ENCODE results near the gene PKDCC. TPM values are rescaled to one million over a fixed set of nuclear protein-coding genes. Genes with fewer than 3 reads are reported as not detected.
A peak's percentile ranks its signal among the peaks of the same experiment; 100 is the strongest.

PKDCC gene, protein sequence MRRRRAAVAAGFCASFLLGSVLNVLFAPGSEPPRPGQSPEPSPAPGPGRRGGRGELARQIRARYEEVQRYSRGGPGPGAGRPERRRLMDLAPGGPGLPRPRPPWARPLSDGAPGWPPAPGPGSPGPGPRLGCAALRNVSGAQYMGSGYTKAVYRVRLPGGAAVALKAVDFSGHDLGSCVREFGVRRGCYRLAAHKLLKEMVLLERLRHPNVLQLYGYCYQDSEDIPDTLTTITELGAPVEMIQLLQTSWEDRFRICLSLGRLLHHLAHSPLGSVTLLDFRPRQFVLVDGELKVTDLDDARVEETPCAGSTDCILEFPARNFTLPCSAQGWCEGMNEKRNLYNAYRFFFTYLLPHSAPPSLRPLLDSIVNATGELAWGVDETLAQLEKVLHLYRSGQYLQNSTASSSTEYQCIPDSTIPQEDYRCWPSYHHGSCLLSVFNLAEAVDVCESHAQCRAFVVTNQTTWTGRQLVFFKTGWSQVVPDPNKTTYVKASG
- total RNA-seq, result not detected

DNA sequence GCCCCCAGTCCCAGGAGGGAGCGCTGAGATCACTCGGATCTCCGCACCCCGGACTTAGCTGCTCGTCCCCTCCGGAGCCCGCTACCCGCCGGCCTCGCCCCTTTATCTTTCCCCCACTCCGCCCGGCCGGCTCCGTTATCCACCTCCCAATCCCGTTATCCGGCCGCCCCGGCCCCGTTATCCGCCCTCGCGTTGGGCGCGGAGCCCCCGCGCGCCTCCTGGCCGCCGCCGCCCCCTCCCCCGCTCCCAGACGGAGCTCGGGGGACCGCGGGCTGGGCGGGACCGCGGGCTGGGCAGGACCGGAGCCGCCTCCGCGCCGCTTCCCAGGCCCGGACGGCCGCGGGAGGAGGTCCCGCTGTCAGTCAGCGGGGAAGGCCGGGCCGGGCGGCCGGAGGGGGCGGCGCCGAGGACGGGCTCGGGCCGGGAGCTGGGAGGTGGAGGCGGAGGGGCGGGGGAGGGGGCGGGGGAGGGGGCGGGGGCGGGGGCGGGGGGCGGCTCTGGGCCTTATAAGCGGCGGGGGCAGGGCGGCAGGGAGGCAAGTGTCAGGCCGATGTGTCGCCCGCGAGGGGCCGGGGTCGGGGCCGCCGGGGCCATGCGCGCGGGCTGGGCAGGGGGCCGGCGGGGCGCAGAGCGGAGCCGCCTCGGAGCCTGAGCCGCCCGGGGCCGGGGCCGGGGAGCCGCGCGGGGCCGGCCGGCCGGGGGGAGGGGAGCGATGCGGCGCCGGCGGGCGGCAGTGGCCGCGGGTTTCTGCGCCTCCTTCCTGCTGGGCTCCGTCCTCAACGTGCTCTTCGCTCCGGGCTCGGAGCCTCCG, at the start of gene PKDCC:
TSS of gene PKDCC (plus strand) at position 534 of the 811 bp plus-strand sequence. CDS start at position 713, 179 bp downstream.
- Mint-ChIP-seq H3K27ac (no peak within 1 kb of the TSS), H3K4me3 (peak within 1 kb of the TSS; percentile 44), H3K4me1 (no peaks in the 10 kb centered on the region), H3K9me3 (no peaks in the 10 kb centered on the region), H3K36me3 (ENCODE audit: low read depth) (no peaks in the 10 kb centered on the region), H3K27me3 (peaks cover 14% of the 10 kb centered on the region)
- peak; percentile 56 for ATAC-seq (replicated peaks)

DNA sequence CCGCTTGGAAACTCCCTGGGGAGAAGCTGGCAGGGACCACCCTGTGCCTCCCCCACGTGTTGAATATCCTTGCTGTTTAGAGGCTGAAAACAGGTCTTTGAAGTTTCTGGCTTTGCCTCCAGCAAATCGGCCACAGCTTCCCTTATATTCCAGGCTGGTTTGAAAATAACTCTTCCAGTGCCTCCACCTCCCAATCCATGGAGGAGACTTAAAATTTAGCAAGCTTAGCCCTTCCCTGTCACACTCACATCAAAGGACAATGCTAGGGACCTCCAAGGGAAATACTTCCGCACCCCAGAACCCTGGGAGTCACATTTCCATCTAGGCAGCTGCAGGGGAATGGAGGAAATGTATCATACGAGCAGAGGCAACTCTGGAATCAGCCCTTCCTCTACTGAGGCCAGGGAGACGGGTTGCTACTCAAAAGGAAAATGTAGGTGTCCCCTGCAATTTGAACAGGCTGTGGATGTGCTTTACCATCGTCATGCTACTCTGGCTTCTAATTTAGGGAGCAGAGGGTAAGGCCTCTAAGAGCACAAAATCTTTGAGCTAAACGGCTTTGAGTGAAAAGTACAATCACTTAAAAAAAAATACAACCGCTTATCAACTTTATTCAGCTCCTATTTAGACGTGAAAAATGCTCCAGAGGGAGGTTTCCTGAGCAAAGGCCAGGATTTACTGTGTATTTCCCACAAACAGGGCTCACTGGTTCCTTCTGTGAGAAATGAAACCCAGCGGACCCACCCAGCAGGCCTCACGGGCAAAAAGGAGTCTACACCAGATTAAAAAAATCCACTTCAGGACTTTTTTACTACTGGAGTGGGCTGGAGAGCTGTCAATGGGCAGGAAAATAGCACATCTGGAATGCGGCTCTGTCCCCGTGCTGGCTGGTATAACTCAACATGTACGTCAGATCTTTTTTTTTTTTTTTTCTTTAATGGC, 49.4 kb upstream of the PKDCC start:
- H3K36me3 Mint-ChIP-seq (ENCODE audit: low read depth), result no peaks in the 10 kb centered on the region
- ATAC-seq (replicated peaks), result no peak
- no peak overlapping the region for H3K27ac Mint-ChIP-seq

DNA sequence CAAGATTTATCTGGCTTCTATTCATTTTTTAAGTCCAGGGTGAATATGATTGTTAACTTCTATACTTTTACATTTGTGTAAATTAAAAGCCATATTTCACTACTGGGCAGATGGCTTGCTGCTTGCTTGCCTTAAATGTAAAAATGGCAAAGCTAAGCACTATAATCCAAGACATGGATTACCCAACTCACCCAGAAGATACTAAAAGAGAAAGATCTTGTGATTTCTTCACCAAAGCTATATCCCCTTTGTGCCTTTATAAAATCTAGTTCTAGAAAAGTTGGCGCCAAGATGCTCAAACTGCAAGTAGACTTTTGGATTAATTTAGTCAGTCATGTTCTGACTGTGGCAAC, 48.7 kb upstream of the PKDCC start:
- H3K4me3 Mint-ChIP-seq, result no peak overlapping the region
- no peak for ATAC-seq (replicated peaks)
- H3K27me3 Mint-ChIP-seq, result peaks cover 9% of the 10 kb centered on the region
- H3K36me3 Mint-ChIP-seq (ENCODE audit: low read depth), result no peaks in the 10 kb centered on the region
- peaks cover 12% of the 10 kb centered on the region for H3K9me3 Mint-ChIP-seq
- no peaks in the 10 kb centered on the region for H3K4me1 Mint-ChIP-seq
- H3K27ac Mint-ChIP-seq, result no peak overlapping the region

More for the DNA sequence above, 49.4 kb upstream of the PKDCC start:
- Mint-ChIP-seq H3K4me3 (no peak overlapping the region), H3K9me3 (peaks cover 7% of the 10 kb centered on the region), H3K27me3 (peaks cover 9% of the 10 kb centered on the region), H3K4me1 (no peaks in the 10 kb centered on the region)

DNA sequence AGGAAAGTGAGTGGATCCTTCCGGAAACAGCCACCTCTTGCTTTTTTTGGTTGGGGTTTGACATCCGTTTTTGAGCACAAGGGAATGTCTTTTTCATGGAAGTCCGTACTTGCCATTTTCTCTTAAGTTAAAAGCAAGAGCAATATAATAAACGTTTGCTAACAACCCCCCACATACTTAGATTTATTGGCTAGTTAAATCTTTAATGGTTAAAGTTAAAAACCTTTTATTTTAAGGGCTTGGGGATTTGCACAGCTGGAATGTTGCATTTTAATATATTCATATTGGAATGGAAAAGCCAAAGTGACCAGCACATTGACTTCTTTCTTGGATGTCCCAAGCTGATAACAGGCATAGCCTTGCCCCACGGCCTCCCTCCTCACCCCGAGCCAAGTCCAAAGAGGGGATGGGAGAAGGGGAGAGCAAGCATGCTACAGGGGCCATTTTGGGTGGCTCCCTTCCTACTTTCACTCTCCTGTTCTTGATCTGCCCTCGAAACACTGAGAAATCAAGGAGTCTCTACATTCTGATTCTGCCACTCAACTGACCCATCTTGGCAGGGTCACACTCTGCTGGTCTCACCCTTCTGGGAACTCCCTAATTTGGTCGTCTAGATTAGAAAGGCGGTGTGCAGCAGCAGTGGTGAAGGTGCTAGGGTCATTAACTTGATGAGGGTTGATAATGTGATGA, 48.1 kb upstream of the PKDCC start:
- ATAC-seq (replicated peaks), result no peak
- Mint-ChIP-seq H3K4me3 (no peak overlapping the region), H3K9me3 (peaks cover 16% of the 10 kb centered on the region), H3K36me3 (ENCODE audit: low read depth) (no peaks in the 10 kb centered on the region), H3K27me3 (peaks cover 9% of the 10 kb centered on the region), H3K4me1 (no peaks in the 10 kb centered on the region), H3K27ac (no peak overlapping the region)

DNA sequence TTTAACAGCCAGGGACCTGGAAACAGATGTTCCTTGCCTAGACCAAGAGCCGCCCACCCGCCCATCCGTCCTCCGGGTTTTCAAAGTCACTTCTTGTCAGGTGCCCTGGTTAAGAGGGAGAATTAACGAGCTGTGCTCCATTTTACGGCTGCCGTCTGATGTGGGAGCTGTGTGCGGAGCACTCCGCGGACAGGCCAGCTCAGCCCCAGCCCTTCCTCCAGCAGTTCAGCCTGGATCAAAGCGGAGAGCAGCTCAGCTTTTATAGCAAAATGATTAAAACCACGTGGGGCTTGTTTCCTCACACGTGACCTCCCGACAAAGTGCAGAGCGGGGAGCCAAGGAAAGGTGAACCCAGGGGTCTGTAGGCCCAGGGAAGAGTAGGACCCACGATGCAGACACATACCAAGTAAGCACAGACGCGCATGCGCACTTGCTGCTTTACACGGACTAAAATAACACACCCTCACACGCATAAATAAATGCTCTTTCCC, 46.1 kb upstream of the PKDCC start:
- Mint-ChIP-seq H3K27ac (no peak overlapping the region), H3K36me3 (ENCODE audit: low read depth) (no peaks in the 10 kb centered on the region), H3K4me1 (no peaks in the 10 kb centered on the region), H3K27me3 (peaks cover 20% of the 10 kb centered on the region), H3K9me3 (peaks cover 16% of the 10 kb centered on the region), H3K4me3 (no peak overlapping the region)
- ATAC-seq (replicated peaks), result no peak

DNA sequence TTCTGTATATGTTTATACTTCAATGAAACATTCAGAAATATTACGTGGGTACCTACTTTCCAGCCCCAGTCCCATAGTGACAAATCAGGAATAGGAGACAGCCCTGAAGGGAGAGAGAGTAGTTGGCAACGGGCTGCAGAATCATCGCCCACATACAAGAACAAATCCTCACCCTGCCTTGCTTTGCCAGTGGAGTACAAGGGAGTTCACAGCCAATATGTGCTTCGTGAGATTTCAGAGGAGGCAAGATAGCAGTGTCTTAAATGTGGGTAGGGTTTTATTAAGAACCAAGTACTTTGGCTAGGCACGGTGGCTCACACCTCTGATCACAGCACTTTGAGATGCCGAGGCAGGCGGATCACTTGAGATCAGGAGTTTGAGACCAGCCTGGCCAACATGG, 40.3 kb upstream of the PKDCC start:
- no peak for ATAC-seq (replicated peaks)
- H3K27ac Mint-ChIP-seq, result no peak overlapping the region
- no peak overlapping the region for H3K4me3 Mint-ChIP-seq

DNA sequence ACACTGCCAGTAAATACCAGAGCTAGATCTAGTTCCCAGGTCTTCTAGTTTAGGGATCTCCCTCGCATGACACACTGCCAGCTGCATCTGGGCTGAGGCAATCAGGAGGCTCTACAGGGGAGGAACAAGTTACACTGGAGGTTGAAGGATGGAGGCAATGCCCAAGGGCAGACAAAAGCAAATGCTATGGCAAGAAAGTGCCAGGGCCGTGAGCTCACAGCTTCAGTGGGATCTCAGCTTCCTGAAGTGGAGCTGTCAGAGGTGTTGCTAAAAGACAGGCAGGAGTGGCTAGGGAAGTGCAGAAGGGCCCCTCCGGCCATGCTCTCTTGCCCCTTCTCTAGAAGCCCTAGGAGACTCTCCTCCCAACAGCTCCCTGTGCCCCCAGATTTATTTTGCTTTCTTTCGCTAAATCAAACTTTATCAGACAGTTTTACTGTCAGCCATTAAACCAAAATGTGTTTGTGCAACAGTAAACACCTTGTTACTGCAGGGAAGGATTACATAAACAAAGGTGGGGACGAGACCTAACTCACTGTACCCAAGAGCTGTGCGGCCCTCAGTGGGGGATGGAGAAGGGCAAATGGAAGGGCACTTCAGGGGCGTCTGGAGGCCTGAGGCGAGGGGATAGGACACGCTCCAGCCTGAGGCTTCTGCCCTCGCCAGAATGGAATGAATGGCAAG, 39.4 kb upstream of the PKDCC start:
- no peaks in the 10 kb centered on the region for H3K36me3 Mint-ChIP-seq (ENCODE audit: low read depth)
- peaks cover 13% of the 10 kb centered on the region for H3K27me3 Mint-ChIP-seq
- H3K4me1 Mint-ChIP-seq, result peaks cover 16% of the 10 kb centered on the region
- no peak overlapping the region for H3K27ac Mint-ChIP-seq
- peaks cover 11% of the 10 kb centered on the region for H3K9me3 Mint-ChIP-seq
- ATAC-seq (replicated peaks), result no peak
- peak overlapping the region; percentile 71 for H3K4me3 Mint-ChIP-seq

More for the DNA sequence above, 40.3 kb upstream of the PKDCC start:
- Mint-ChIP-seq H3K36me3 (ENCODE audit: low read depth) (no peaks in the 10 kb centered on the region), H3K27me3 (peaks cover 13% of the 10 kb centered on the region), H3K4me1 (peaks cover 16% of the 10 kb centered on the region), H3K9me3 (peaks cover 13% of the 10 kb centered on the region)

DNA sequence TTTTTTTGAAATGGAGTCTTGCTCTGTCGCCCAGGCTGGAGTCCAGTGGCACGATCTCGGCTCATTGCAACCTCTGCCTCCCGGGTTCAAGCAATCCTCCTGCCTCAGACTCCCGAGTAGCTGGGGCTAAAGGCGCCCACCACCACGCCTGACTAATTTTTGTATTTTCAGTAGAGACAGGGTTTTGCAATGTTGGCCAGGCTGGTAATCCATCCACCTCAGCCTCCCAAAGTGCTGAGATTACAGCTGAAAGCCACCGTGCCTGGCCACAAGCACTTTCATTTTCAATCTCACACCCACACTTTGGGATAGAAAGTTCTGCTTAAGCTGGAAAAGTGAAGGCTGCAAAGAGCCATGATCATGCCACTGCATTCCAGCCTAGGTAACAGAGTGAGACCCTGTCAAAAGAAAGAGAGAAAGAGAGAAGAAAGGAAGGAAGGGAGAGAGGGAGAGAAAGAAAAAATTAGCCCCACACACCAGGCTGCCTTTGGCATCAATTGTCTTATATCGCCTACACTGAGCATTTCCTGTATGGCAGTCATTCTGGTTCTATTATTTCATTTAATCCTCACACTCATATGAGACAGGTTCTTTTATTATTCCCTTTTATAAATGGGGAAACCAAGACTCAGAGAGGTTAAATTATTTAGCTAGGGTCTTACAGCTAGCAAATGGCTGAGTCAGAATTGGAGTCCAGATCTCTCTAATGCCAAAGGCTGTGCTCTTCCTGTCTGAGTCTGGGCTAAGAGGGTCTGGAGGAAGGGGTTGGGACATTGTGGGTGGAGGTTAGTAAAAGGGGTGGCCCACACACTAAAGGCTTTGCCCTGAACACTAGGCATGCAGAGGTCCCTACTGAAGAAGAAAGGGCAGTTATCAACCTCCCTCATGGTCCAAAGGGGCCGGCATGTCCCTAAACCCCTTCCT, 37.9 kb upstream of the PKDCC start:
- H3K27ac Mint-ChIP-seq, result peak overlapping the region; percentile 79
- peaks cover 13% of the 10 kb centered on the region for H3K27me3 Mint-ChIP-seq
- H3K36me3 Mint-ChIP-seq (ENCODE audit: low read depth), result no peaks in the 10 kb centered on the region
- no peaks in the 10 kb centered on the region for H3K9me3 Mint-ChIP-seq
- H3K4me3 Mint-ChIP-seq, result peak overlapping the region; percentile 71
- peak; percentile 81 for ATAC-seq (replicated peaks)
- peaks cover 16% of the 10 kb centered on the region for H3K4me1 Mint-ChIP-seq

DNA sequence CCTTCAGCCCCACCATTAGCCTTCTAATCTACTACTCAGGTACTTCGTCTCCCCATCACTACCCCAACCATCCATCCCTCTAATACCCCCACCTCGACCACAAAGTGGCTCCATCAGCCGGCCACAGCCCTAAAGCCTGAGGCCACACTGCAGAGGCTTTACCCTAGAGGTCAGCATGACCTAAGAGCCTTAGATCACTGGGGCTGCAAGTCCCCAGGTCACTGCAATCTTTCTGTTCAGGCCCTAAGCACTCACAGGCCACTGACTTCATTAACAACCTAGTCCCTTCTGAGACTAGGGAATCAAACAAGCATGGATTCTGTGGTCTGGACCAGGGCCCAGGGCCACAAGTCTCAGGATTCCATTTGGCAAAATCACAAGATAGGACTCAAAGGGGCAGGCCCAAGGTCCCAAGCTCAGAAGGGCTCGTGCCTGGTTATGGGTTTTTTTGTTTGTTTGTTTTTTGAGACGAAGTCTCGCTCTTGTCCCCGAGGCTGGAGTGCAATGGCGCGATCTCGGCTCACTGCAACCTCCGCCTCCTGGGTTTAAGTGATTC, 37.0 kb upstream of the PKDCC start:
- Mint-ChIP-seq H3K27me3 (peaks cover 10% of the 10 kb centered on the region), H3K27ac (no peak overlapping the region), H3K9me3 (no peaks in the 10 kb centered on the region), H3K4me1 (peaks cover 16% of the 10 kb centered on the region), H3K4me3 (no peak overlapping the region), H3K36me3 (ENCODE audit: low read depth) (no peaks in the 10 kb centered on the region)
- no peak for ATAC-seq (replicated peaks)

DNA sequence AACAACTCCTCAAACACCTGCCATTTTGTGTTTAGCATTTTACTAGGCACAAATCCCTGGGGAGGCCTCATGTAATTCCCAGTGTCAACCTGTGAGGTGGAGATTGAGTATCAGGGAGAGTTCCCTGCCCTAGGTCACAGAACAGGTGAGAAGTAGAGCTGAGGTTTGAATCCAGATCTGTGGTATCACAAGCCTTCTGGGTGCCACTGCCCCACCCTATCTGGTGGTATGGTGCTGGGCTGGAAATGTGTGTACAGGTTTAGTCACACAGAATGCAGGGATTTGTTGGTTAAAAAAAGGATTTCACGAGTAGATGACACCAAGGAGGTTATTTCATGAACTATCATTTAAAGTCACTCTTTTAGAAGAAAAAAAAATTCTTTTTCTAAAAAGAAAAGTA, 35.7 kb upstream of the PKDCC start:
- Mint-ChIP-seq H3K4me1 (peaks cover 16% of the 10 kb centered on the region), H3K4me3 (no peak overlapping the region), H3K36me3 (ENCODE audit: low read depth) (no peaks in the 10 kb centered on the region), H3K27ac (no peak overlapping the region), H3K9me3 (no peaks in the 10 kb centered on the region), H3K27me3 (peaks cover 1% of the 10 kb centered on the region)
- ATAC-seq (replicated peaks), result no peak

DNA sequence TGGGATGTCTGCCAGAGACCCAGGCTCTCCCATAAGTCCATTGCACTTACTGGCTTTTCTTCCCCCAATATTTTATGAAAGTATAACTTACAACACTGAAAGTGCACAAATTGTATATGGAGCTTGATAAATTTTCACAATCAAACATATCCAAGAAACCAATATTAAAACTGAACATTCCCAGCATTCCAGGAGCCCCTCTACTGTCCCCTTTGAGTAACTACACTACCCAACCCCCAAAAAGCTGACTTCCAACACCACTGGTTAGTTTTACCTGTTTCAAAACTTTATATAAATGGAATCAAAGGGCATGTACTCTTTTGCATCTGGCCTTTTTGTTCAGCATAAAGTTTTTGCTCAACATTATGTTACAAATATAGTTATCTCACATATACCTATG, 35.2 kb upstream of the PKDCC start:
- H3K4me3 Mint-ChIP-seq, result no peak overlapping the region
- peaks cover 16% of the 10 kb centered on the region for H3K4me1 Mint-ChIP-seq
- no peaks in the 10 kb centered on the region for H3K9me3 Mint-ChIP-seq
- no peaks in the 10 kb centered on the region for H3K36me3 Mint-ChIP-seq (ENCODE audit: low read depth)
- H3K27me3 Mint-ChIP-seq, result no peaks in the 10 kb centered on the region
- H3K27ac Mint-ChIP-seq, result no peak overlapping the region
- no peak for ATAC-seq (replicated peaks)

DNA sequence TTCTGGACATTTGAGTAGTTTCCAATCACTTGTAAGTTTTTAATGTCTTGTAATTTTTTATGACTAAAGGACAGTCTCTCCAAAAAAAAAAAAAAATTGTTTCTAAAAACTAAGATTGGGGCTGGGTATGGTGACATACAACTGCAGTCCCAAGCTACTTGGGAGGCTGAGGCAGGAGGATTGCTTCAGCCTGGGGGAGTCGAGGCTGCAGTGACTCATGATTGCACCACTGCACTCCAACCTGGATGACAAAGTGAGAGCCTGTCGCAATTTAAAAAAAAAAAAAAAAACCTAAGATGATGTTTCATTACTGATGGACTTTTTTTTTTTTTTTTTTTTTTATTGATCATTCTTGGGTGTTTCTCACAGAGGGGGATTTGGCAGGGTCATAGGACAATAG, 34.4 kb upstream of the PKDCC start:
- Mint-ChIP-seq H3K36me3 (ENCODE audit: low read depth) (no peaks in the 10 kb centered on the region), H3K27ac (no peak overlapping the region), H3K4me3 (no peak overlapping the region), H3K4me1 (peaks cover 16% of the 10 kb centered on the region), H3K27me3 (no peaks in the 10 kb centered on the region), H3K9me3 (no peaks in the 10 kb centered on the region)
- ATAC-seq (replicated peaks), result no peak

All from activated T-helper 17 cell treated with anti-CD3 and anti-CD28 coated beads, Interleukin-2, amount 50 U/mL, for 72 hours (primary cell).